Endothelial cell (in vitro differentiated cells): ENCODE results near the gene LAMB1. TPM values are rescaled to one million over a fixed set of nuclear protein-coding genes. Genes with fewer than 3 reads are reported as not detected.

Experiments used
- DNase-seq: peaks from one replicate; pipeline ENCODE4 v3.0.0; 2021; ENCODE audit warnings: low spot score
- H3K27ac Mint-ChIP-seq: one replicate; pipeline ENCODE4 v1.8.0; 2021; ENCODE audit warnings: mixed read lengths, inconsistent platforms; ENCODE audit not compliant: unreplicated experiment
- H3K27me3 Mint-ChIP-seq: one replicate; pipeline ENCODE4 v1.8.0; 2021; ENCODE audit warnings: mild to moderate bottlenecking, moderate library complexity, mixed read lengths, inconsistent platforms; ENCODE audit not compliant: unreplicated experiment
- H3K36me3 Mint-ChIP-seq: one replicate; pipeline ENCODE4 v1.8.0; 2021; ENCODE audit warnings: mild to moderate bottlenecking, low read depth, mixed read lengths, inconsistent platforms; ENCODE audit not compliant: unreplicated experiment
- H3K4me1 Mint-ChIP-seq: one replicate; pipeline ENCODE4 v1.8.0; 2021; ENCODE audit warnings: mild to moderate bottlenecking, mixed read lengths, inconsistent platforms; ENCODE audit not compliant: unreplicated experiment
- H3K4me3 Mint-ChIP-seq: one replicate; pipeline ENCODE4 v1.8.0; 2021; ENCODE audit warnings: mild to moderate bottlenecking, mixed read lengths, inconsistent platforms; ENCODE audit not compliant: unreplicated experiment
- H3K9me3 Mint-ChIP-seq: one replicate; pipeline ENCODE4 v1.8.0; 2021; ENCODE audit warnings: mixed read lengths, inconsistent platforms; ENCODE audit not compliant: unreplicated experiment
- CTCF ChIP-seq: fragments of 200-600 bp; sonication (generic); IDR thresholded peaks from one replicate; pipeline ENCODE4 v1.5.0; 2021; ENCODE audit warnings: antibody characterized with exemption; ENCODE audit not compliant: unreplicated experiment
- total RNA-seq: library from RNA; stranded (reverse); fragmentation: NEBNext Ultra II Directional; extraction: Animal tissue kit (Norgen Biotek cat#: 25700); gene quantifications from one replicate; pipeline ENCODE4 v1.2.1, GENCODE V29; 2021; ENCODE audit not compliant: unreplicated experiment

Gene LAMB1
- total RNA-seq, 1 donor from 2014 or later, result 453 TPM

GRCh38 chr7:107913851-107914250, 89.1 kb downstream of the LAMB1 start:
- no peak overlapping the region for H3K4me3 Mint-ChIP-seq
- no peak for TF ChIP-seq CTCF
- no peak overlapping the region for H3K27ac Mint-ChIP-seq
- no peaks in the 10 kb centered on the region for H3K27me3 Mint-ChIP-seq
- peaks cover 41% of the 10 kb centered on the region for H3K36me3 Mint-ChIP-seq
- DNase-seq, result no peak
- H3K4me1 Mint-ChIP-seq, result peaks cover 12% of the 10 kb centered on the region
- H3K9me3 Mint-ChIP-seq, result no peaks in the 10 kb centered on the region

GRCh38 chr7:107911981-107912380, 91.0 kb downstream of the LAMB1 start:
- H3K4me3 Mint-ChIP-seq, result peak overlapping the region; percentile 54
- no peak for TF ChIP-seq CTCF
- H3K27me3 Mint-ChIP-seq, result no peaks in the 10 kb centered on the region
- H3K36me3 Mint-ChIP-seq, result peaks cover 40% of the 10 kb centered on the region
- peaks cover 12% of the 10 kb centered on the region for H3K4me1 Mint-ChIP-seq
- DNase-seq, result no peak
- no peak overlapping the region for H3K27ac Mint-ChIP-seq
- H3K9me3 Mint-ChIP-seq, result no peaks in the 10 kb centered on the region

DNA sequence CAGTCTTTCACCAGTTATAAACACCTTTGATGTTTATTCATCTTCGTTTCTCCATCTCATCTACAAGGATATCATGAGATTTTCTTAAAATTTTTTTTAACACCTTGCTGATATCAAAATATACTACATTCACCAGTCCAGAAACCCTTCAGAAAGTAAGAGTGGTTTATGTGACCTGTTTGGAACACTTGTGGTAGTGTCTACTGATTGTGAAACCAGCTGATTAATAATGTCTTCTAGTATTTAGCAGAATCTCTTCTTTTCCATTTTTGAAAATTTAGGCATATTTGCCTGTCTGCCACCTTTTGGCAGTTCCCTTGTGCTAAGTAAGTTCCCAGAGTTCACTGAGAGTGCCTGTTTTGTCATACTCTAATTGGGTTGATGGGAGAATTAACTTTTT, 93.5 kb downstream of the LAMB1 start:
- no peak overlapping the region for H3K27ac Mint-ChIP-seq
- no peaks in the 10 kb centered on the region for H3K9me3 Mint-ChIP-seq
- DNase-seq, result no peak
- no peak overlapping the region for H3K4me3 Mint-ChIP-seq
- no peak for TF ChIP-seq CTCF
- H3K4me1 Mint-ChIP-seq, result peaks cover 7% of the 10 kb centered on the region
- H3K27me3 Mint-ChIP-seq, result no peaks in the 10 kb centered on the region
- H3K36me3 Mint-ChIP-seq, result peaks cover 49% of the 10 kb centered on the region

- H3K9me3 Mint-ChIP-seq, result no peaks in the 10 kb centered on the region
Measured at GRCh38 chr7:107907790-107908189, 95.2 kb downstream of the LAMB1 start.

GRCh38 chr7:107902381-107902780, 100.6 kb downstream of the LAMB1 start:
- Mint-ChIP-seq H3K4me3 (no peak overlapping the region), H3K27me3 (no peaks in the 10 kb centered on the region), H3K4me1 (peaks cover 7% of the 10 kb centered on the region), H3K36me3 (peaks cover 19% of the 10 kb centered on the region), H3K27ac (peak overlapping the region; percentile 72), H3K9me3 (no peaks in the 10 kb centered on the region)
- no peak for DNase-seq
- TF ChIP-seq CTCF, result no peak

More at GRCh38 chr7:107907790-107908189, 95.2 kb downstream of the LAMB1 start:
- no peaks in the 10 kb centered on the region for H3K4me1 Mint-ChIP-seq
- no peaks in the 10 kb centered on the region for H3K27me3 Mint-ChIP-seq
- H3K4me3 Mint-ChIP-seq, result no peak overlapping the region
- no peak overlapping the region for H3K27ac Mint-ChIP-seq
- TF ChIP-seq CTCF, result no peak
- H3K36me3 Mint-ChIP-seq, result peaks cover 54% of the 10 kb centered on the region
- no peak for DNase-seq
